ENCODE measurements around the gene FAM210A. TPM values are rescaled to one million over a fixed set of nuclear protein-coding genes. Genes with fewer than 3 reads are reported as not detected.

The FAM210A gene
- total and polyA plus RNA-seq, 2 experiments from 2014 or later: 17.2 to 17.9 TPM

DNA sequence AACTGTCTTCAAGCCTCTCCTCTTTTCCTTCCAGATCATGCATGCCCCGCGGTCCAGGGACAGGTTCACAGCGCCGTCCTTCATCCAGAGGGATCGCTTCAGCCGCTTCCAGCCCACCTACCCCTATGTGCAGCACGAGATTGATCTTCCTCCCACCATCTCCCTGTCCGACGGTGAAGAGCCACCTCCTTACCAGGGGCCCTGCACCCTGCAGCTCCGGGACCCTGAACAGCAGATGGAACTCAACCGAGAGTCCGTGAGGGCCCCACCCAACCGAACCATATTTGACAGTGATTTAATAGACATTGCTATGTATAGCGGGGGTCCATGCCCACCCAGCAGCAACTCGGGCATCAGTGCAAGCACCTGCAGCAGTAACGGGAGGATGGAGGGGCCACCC is 81.3 kb downstream of the FAM210A start:
- Histone ChIP-seq H3K9me2 (ENCODE audit: insufficient read depth) (no peaks in the 10 kb centered on the region), H3K79me2 (replicated peaks; ENCODE audit: insufficient read depth) (no peaks in the 10 kb centered on the region), H3K4me1 (ENCODE audit: insufficient read depth) (peaks cover 5% of the 10 kb centered on the region), H3K4me2 (no peak overlapping the region), H3K4me3 (no peak overlapping the region), H3K27ac (ENCODE audit: low read depth) (no peak overlapping the region), H2AFZ (no peak overlapping the region), H3K36me3 (ENCODE audit: insufficient read depth) (no peaks in the 10 kb centered on the region), H4K20me1 (replicated peaks; ENCODE audit: insufficient read depth) (no peaks in the 10 kb centered on the region), H3F3A (replicated peaks; ENCODE audit: low read depth) (peaks cover 6% of the 10 kb centered on the region; the same call in 1 of the 2 replicates), H3K27me3 (ENCODE audit: insufficient read depth) (peaks cover 18% of the 10 kb centered on the region; the same call in 1 of the 2 replicates)
- TF ChIP-seq, protein P1, sequence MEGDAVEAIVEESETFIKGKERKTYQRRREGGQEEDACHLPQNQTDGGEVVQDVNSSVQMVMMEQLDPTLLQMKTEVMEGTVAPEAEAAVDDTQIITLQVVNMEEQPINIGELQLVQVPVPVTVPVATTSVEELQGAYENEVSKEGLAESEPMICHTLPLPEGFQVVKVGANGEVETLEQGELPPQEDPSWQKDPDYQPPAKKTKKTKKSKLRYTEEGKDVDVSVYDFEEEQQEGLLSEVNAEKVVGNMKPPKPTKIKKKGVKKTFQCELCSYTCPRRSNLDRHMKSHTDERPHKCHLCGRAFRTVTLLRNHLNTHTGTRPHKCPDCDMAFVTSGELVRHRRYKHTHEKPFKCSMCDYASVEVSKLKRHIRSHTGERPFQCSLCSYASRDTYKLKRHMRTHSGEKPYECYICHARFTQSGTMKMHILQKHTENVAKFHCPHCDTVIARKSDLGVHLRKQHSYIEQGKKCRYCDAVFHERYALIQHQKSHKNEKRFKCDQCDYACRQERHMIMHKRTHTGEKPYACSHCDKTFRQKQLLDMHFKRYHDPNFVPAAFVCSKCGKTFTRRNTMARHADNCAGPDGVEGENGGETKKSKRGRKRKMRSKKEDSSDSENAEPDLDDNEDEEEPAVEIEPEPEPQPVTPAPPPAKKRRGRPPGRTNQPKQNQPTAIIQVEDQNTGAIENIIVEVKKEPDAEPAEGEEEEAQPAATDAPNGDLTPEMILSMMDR (conservative IDR thresholded peaks at IDR 0.05; ENCODE audit: low read depth in 2 of 2): no peak
- no peak for TF ChIP-seq ZNF114 (CRISPR knock-in tag; IDR thresholded peaks at IDR 0.05)
- no peak for TF ChIP-seq REST (IDR thresholded peaks at IDR 0.05; ENCODE audit: unreplicated experiment)
- no peak for TF ChIP-seq ZNF331 (CRISPR knock-in tag; IDR thresholded peaks at IDR 0.05; ENCODE audit: low read depth)
- TF ChIP-seq EZH2 (IDR thresholded peaks at IDR 0.05; ENCODE audit: low read depth, unreplicated experiment): no peak
- TF ChIP-seq ZNF462 (CRISPR knock-in tag; IDR thresholded peaks at IDR 0.05): no peak
- no peak for TF ChIP-seq NANOG (IDR thresholded peaks at IDR 0.05; ENCODE audit: borderline replicate concordance)
- TF ChIP-seq STAT1 (IDR thresholded peaks at IDR 0.05; ENCODE audit: unreplicated experiment): no peak
- no peak for TF ChIP-seq ETS1 (IDR thresholded peaks at IDR 0.05)
- no peak for TF ChIP-seq POLR2AphosphoS5 (IDR thresholded peaks at IDR 0.05; ENCODE audit: low read depth)
- no peak for TF ChIP-seq JUNB (IDR thresholded peaks at IDR 0.05; ENCODE audit: unreplicated experiment)
- TF ChIP-seq EZH2phosphoT487 (IDR thresholded peaks at IDR 0.05; ENCODE audit: unreplicated experiment): no peak
- no peak for TF ChIP-seq CREB1 (CRISPR knock-in tag; IDR thresholded peaks at IDR 0.05; ENCODE audit: low read depth)
- DNase-seq (ENCODE audit: low spot score): no peak
- H3K4me1 Mint-ChIP-seq: peaks cover 11% of the 10 kb centered on the region; the same call in 2 of the 3 replicates
- no peak overlapping the region for H3K27ac Mint-ChIP-seq
- no peaks in the 10 kb centered on the region; the same call in 2 of the 3 replicates for H3K9me3 Mint-ChIP-seq
- no peak overlapping the region for H3K4me3 Mint-ChIP-seq
- ATAC-seq: no peak
- peaks cover 4% of the 10 kb centered on the region for H3K27me3 Mint-ChIP-seq (ENCODE audit: insufficient read depth, low read depth, poor library complexity)
- no peaks in the 10 kb centered on the region; the same call in 2 of the 3 replicates for H3K36me3 Mint-ChIP-seq (ENCODE audit: low read depth)

Measured in GM23338 (cell line).